ENCODE measurements around the gene SH2D7. TPM values are rescaled to one million over a fixed set of nuclear protein-coding genes. Genes with fewer than 3 reads are reported as not detected.

Gene SH2D7
- total and polyA plus RNA-seq, 2 experiments from 2014 or later: 0.31 TPM; not detected in 1

- TF ChIP-seq, protein P1, sequence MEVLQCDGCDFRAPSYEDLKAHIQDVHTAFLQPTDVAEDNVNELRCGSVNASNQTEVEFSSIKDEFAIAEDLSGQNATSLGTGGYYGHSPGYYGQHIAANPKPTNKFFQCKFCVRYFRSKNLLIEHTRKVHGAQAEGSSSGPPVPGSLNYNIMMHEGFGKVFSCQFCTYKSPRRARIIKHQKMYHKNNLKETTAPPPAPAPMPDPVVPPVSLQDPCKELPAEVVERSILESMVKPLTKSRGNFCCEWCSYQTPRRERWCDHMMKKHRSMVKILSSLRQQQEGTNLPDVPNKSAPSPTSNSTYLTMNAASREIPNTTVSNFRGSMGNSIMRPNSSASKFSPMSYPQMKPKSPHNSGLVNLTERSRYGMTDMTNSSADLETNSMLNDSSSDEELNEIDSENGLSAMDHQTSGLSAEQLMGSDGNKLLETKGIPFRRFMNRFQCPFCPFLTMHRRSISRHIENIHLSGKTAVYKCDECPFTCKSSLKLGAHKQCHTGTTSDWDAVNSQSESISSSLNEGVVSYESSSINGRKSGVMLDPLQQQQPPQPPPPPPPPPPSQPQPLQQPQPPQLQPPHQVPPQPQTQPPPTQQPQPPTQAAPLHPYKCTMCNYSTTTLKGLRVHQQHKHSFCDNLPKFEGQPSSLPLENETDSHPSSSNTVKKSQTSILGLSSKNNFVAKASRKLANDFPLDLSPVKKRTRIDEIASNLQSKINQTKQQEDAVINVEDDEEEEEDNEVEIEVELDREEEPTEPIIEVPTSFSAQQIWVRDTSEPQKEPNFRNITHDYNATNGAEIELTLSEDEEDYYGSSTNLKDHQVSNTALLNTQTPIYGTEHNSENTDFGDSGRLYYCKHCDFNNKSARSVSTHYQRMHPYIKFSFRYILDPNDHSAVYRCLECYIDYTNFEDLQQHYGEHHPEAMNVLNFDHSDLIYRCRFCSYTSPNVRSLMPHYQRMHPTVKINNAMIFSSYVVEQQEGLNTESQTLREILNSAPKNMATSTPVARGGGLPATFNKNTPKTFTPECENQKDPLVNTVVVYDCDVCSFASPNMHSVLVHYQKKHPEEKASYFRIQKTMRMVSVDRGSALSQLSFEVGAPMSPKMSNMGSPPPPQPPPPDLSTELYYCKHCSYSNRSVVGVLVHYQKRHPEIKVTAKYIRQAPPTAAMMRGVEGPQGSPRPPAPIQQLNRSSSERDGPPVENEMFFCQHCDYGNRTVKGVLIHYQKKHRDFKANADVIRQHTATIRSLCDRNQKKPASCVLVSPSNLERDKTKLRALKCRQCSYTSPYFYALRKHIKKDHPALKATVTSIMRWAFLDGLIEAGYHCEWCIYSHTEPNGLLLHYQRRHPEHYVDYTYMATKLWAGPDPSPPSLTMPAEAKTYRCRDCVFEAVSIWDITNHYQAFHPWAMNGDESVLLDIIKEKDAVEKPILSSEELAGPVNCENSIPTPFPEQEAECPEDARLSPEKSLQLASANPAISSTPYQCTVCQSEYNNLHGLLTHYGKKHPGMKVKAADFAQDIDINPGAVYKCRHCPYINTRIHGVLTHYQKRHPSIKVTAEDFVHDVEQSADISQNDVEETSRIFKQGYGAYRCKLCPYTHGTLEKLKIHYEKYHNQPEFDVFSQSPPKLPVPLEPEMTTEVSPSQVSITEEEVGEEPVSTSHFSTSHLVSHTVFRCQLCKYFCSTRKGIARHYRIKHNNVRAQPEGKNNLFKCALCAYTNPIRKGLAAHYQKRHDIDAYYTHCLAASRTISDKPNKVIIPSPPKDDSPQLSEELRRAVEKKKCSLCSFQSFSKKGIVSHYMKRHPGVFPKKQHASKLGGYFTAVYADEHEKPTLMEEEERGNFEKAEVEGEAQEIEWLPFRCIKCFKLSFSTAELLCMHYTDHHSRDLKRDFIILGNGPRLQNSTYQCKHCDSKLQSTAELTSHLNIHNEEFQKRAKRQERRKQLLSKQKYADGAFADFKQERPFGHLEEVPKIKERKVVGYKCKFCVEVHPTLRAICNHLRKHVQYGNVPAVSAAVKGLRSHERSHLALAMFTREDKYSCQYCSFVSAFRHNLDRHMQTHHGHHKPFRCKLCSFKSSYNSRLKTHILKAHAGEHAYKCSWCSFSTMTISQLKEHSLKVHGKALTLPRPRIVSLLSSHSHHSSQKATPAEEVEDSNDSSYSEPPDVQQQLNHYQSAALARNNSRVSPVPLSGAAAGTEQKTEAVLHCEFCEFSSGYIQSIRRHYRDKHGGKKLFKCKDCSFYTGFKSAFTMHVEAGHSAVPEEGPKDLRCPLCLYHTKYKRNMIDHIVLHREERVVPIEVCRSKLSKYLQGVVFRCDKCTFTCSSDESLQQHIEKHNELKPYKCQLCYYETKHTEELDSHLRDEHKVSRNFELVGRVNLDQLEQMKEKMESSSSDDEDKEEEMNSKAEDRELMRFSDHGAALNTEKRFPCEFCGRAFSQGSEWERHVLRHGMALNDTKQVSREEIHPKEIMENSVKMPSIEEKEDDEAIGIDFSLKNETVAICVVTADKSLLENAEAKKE (CRISPR knock-in tag; IDR thresholded peaks at IDR 0.05): no peak
- TF ChIP-seq ZNF114 (CRISPR knock-in tag; IDR thresholded peaks at IDR 0.05): no peak
- no peak for TF ChIP-seq POLR2AphosphoS5 (IDR thresholded peaks at IDR 0.05; ENCODE audit: low read depth)
- no peak for TF ChIP-seq EZH2 (IDR thresholded peaks at IDR 0.05; ENCODE audit: low read depth, unreplicated experiment)
- TF ChIP-seq NANOG (IDR thresholded peaks at IDR 0.05; ENCODE audit: borderline replicate concordance): no peak
- TF ChIP-seq EZH2phosphoT487 (IDR thresholded peaks at IDR 0.05; ENCODE audit: unreplicated experiment): no peak
These were observed 47.8 kb upstream of the SH2D7 start (continued) for GRCh38 chr15:78044407-78045155.

DNA sequence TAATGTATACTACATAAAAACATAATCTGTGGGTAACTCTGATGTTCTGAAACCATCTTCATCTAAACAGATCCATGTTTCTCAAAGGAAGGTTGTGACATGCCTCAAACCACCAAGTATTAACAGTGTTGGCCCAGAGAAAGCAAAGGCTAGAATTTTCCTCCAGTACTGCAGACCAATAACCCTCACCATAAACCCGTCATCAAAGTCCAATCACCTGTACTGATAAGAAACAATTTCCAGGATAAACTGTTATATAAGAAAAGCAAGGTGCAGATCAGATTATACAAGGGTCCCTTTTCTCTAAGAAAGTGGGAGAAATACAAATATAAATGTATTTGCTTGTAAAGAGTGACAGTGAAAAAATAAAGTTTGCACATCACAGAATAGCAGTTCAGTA is 47.2 kb upstream of the SH2D7 start:
- ATAC-seq: no peak
- no peak overlapping the region for H3K4me3 ChIP-seq
- 0 out of 2 replicates have a peak, but pooled peaks cover 5% of the 10 kb centered on the region for H3K4me1 ChIP-seq (ENCODE audit: insufficient read depth)
- Mint-ChIP-seq H3K4me1 (no peaks in the 10 kb centered on the region; the same call in 2 of the 3 replicates), H3K4me3 (no peak overlapping the region), H3K36me3 (ENCODE audit: low read depth) (no peaks in the 10 kb centered on the region), H3K27ac (no peak overlapping the region), H3K9me3 (no peaks in the 10 kb centered on the region), H3K27me3 (ENCODE audit: insufficient read depth, low read depth, poor library complexity) (no peaks in the 10 kb centered on the region)
- H3K27ac ChIP-seq (ENCODE audit: low read depth): no peak overlapping the region
- no peak overlapping the region for H3K4me2 ChIP-seq
- H3F3A ChIP-seq (replicated peaks; ENCODE audit: low read depth): no peaks in the 10 kb centered on the region
- H3K9me2 ChIP-seq (ENCODE audit: insufficient read depth): no peaks in the 10 kb centered on the region
- no peak overlapping the region for H2AFZ ChIP-seq
- DNase-seq (ENCODE audit: low spot score): no peak
- H3K79me2 ChIP-seq (replicated peaks; ENCODE audit: insufficient read depth): no peaks in the 10 kb centered on the region
- no peaks in the 10 kb centered on the region for H3K27me3 ChIP-seq (ENCODE audit: insufficient read depth)
- H3K36me3 ChIP-seq (ENCODE audit: insufficient read depth): peaks cover 5% of the 10 kb centered on the region; the same call in 1 of the 2 replicates
- no peaks in the 10 kb centered on the region for H4K20me1 ChIP-seq (replicated peaks; ENCODE audit: insufficient read depth)
- TF ChIP-seq, protein P2, sequence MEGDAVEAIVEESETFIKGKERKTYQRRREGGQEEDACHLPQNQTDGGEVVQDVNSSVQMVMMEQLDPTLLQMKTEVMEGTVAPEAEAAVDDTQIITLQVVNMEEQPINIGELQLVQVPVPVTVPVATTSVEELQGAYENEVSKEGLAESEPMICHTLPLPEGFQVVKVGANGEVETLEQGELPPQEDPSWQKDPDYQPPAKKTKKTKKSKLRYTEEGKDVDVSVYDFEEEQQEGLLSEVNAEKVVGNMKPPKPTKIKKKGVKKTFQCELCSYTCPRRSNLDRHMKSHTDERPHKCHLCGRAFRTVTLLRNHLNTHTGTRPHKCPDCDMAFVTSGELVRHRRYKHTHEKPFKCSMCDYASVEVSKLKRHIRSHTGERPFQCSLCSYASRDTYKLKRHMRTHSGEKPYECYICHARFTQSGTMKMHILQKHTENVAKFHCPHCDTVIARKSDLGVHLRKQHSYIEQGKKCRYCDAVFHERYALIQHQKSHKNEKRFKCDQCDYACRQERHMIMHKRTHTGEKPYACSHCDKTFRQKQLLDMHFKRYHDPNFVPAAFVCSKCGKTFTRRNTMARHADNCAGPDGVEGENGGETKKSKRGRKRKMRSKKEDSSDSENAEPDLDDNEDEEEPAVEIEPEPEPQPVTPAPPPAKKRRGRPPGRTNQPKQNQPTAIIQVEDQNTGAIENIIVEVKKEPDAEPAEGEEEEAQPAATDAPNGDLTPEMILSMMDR (conservative IDR thresholded peaks at IDR 0.05; ENCODE audit: low read depth in 2 of 2): no peak
- TF ChIP-seq CREB1 (CRISPR knock-in tag; IDR thresholded peaks at IDR 0.05; ENCODE audit: low read depth) (no peak), ETS1 (IDR thresholded peaks at IDR 0.05) (no peak), ZNF331 (CRISPR knock-in tag; IDR thresholded peaks at IDR 0.05; ENCODE audit: low read depth) (no peak), EZH2phosphoT487 (IDR thresholded peaks at IDR 0.05; ENCODE audit: unreplicated experiment) (no peak)
- TF ChIP-seq, protein P3, sequence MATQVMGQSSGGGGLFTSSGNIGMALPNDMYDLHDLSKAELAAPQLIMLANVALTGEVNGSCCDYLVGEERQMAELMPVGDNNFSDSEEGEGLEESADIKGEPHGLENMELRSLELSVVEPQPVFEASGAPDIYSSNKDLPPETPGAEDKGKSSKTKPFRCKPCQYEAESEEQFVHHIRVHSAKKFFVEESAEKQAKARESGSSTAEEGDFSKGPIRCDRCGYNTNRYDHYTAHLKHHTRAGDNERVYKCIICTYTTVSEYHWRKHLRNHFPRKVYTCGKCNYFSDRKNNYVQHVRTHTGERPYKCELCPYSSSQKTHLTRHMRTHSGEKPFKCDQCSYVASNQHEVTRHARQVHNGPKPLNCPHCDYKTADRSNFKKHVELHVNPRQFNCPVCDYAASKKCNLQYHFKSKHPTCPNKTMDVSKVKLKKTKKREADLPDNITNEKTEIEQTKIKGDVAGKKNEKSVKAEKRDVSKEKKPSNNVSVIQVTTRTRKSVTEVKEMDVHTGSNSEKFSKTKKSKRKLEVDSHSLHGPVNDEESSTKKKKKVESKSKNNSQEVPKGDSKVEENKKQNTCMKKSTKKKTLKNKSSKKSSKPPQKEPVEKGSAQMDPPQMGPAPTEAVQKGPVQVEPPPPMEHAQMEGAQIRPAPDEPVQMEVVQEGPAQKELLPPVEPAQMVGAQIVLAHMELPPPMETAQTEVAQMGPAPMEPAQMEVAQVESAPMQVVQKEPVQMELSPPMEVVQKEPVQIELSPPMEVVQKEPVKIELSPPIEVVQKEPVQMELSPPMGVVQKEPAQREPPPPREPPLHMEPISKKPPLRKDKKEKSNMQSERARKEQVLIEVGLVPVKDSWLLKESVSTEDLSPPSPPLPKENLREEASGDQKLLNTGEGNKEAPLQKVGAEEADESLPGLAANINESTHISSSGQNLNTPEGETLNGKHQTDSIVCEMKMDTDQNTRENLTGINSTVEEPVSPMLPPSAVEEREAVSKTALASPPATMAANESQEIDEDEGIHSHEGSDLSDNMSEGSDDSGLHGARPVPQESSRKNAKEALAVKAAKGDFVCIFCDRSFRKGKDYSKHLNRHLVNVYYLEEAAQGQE (IDR thresholded peaks at IDR 0.05; ENCODE audit: unreplicated experiment): no peak
